ENCODE data around the gene ERFL.
"Not testable (repeated sequence)": the region's sequence is repeated elsewhere in the genome, so short reads cannot be mapped to it uniquely, and the experiment has no call there.

ERFL gene

GRCh38 chr19:41875973-41876372 lies 52.3 kb downstream of the ERFL start:
- H3K27ac ChIP-seq (ENCODE audit: low read length); DNase-seq (ENCODE audit: low read depth, low spot score); H3K27me3 ChIP-seq (ENCODE audit: control insufficient read depth, insufficient read depth, low read length); H3K4me1 ChIP-seq (ENCODE audit: control insufficient read depth, insufficient read depth, low read length); H3K4me3 ChIP-seq (ENCODE audit: low read length); H3K36me3 ChIP-seq (ENCODE audit: control insufficient read depth, insufficient read depth, low read length); H3K9me3 ChIP-seq (ENCODE audit: control insufficient read depth, insufficient read depth, low read length): not testable (repeated sequence)
- WGBS (ENCODE audit: insufficient coverage, insufficient read length): no CpG with 5 or more reads among the region's 3 CpGs

- no peaks in the 10 kb centered on the region for H3K27me3 ChIP-seq (ENCODE audit: control insufficient read depth, insufficient read depth, low read length)
- H3K4me3 ChIP-seq (ENCODE audit: low read length): no peak overlapping the region
- WGBS (ENCODE audit: insufficient coverage, insufficient read length): no CpG with 5 or more reads among the region's 18 CpGs
- no peak overlapping the region for H3K27ac ChIP-seq (ENCODE audit: low read length)
- H3K9me3 ChIP-seq (ENCODE audit: control insufficient read depth, insufficient read depth, low read length): no peaks in the 10 kb centered on the region
- no peaks in the 10 kb centered on the region for H3K4me1 ChIP-seq (ENCODE audit: control insufficient read depth, insufficient read depth, low read length)
- peaks cover 28% of the 10 kb centered on the region for H3K36me3 ChIP-seq (ENCODE audit: control insufficient read depth, insufficient read depth, low read length)
- peak; percentile 63 for DNase-seq (ENCODE audit: low read depth, low spot score)
These were observed 55.2 kb downstream of the ERFL start for GRCh38 chr19:41872775-41873647.

- Histone ChIP-seq H3K36me3 (ENCODE audit: control insufficient read depth, insufficient read depth, low read length) (peaks cover 33% of the 10 kb centered on the region), H3K27me3 (ENCODE audit: control insufficient read depth, insufficient read depth, low read length) (no peaks in the 10 kb centered on the region), H3K27ac (ENCODE audit: low read length) (no peak overlapping the region), H3K4me1 (ENCODE audit: control insufficient read depth, insufficient read depth, low read length) (no peaks in the 10 kb centered on the region), H3K4me3 (ENCODE audit: low read length) (no peak overlapping the region), H3K9me3 (ENCODE audit: control insufficient read depth, insufficient read depth, low read length) (no peaks in the 10 kb centered on the region)
- DNase-seq (ENCODE audit: low read depth, low spot score): no peak
- WGBS (ENCODE audit: insufficient coverage, insufficient read length): no CpG with 5 or more reads among the region's 12 CpGs
These were observed 55.9 kb downstream of the ERFL start for GRCh38 chr19:41872384-41872774.

- no peaks in the 10 kb centered on the region for H3K27me3 ChIP-seq (ENCODE audit: control insufficient read depth, insufficient read depth, low read length)
- H3K36me3 ChIP-seq (ENCODE audit: control insufficient read depth, insufficient read depth, low read length): peaks cover 33% of the 10 kb centered on the region
- H3K4me3 ChIP-seq (ENCODE audit: low read length): no peak overlapping the region
- DNase-seq (ENCODE audit: low read depth, low spot score): no peak
- no peaks in the 10 kb centered on the region for H3K4me1 ChIP-seq (ENCODE audit: control insufficient read depth, insufficient read depth, low read length)
- no peaks in the 10 kb centered on the region for H3K9me3 ChIP-seq (ENCODE audit: control insufficient read depth, insufficient read depth, low read length)
- WGBS (ENCODE audit: insufficient coverage, insufficient read length): no CpG with 5 or more reads among the region's 16 CpGs
- no peak overlapping the region for H3K27ac ChIP-seq (ENCODE audit: low read length)
These were observed 56.5 kb downstream of the ERFL start for GRCh38 chr19:41871573-41872383.

- WGBS (ENCODE audit: insufficient coverage, insufficient read length): no CpG with 5 or more reads among the region's 3 CpGs
- H3K36me3 ChIP-seq (ENCODE audit: control insufficient read depth, insufficient read depth, low read length): peaks cover 38% of the 10 kb centered on the region
- no peaks in the 10 kb centered on the region for H3K27me3 ChIP-seq (ENCODE audit: control insufficient read depth, insufficient read depth, low read length)
- no peaks in the 10 kb centered on the region for H3K9me3 ChIP-seq (ENCODE audit: control insufficient read depth, insufficient read depth, low read length)
- no peak overlapping the region for H3K4me3 ChIP-seq (ENCODE audit: low read length)
- no peaks in the 10 kb centered on the region for H3K4me1 ChIP-seq (ENCODE audit: control insufficient read depth, insufficient read depth, low read length)
- no peak overlapping the region for H3K27ac ChIP-seq (ENCODE audit: low read length)
- DNase-seq (ENCODE audit: low read depth, low spot score): no peak
These were observed 57.8 kb downstream of the ERFL start for GRCh38 chr19:41870401-41870873.

GRCh38 chr19:41869374-41869955 lies 58.8 kb downstream of the ERFL start:
- Histone ChIP-seq H3K27me3 (ENCODE audit: control insufficient read depth, insufficient read depth, low read length) (no peaks in the 10 kb centered on the region), H3K36me3 (ENCODE audit: control insufficient read depth, insufficient read depth, low read length) (peaks cover 44% of the 10 kb centered on the region), H3K9me3 (ENCODE audit: control insufficient read depth, insufficient read depth, low read length) (no peaks in the 10 kb centered on the region), H3K27ac (ENCODE audit: low read length) (no peak overlapping the region), H3K4me1 (ENCODE audit: control insufficient read depth, insufficient read depth, low read length) (no peaks in the 10 kb centered on the region), H3K4me3 (ENCODE audit: low read length) (no peak overlapping the region)
- WGBS (ENCODE audit: insufficient coverage, insufficient read length): no CpG with 5 or more reads among the region's 13 CpGs
- DNase-seq (ENCODE audit: low read depth, low spot score): no peak

- H3K4me3 ChIP-seq (ENCODE audit: low read length): no peak overlapping the region
- no peaks in the 10 kb centered on the region for H3K9me3 ChIP-seq (ENCODE audit: control insufficient read depth, insufficient read depth, low read length)
- peaks cover 49% of the 10 kb centered on the region for H3K36me3 ChIP-seq (ENCODE audit: control insufficient read depth, insufficient read depth, low read length)
- H3K27me3 ChIP-seq (ENCODE audit: control insufficient read depth, insufficient read depth, low read length): no peaks in the 10 kb centered on the region
- no peak for DNase-seq (ENCODE audit: low read depth, low spot score)
- WGBS (ENCODE audit: insufficient coverage, insufficient read length): no CpG with 5 or more reads among the region's 12 CpGs
- no peak overlapping the region for H3K27ac ChIP-seq (ENCODE audit: low read length)
- H3K4me1 ChIP-seq (ENCODE audit: control insufficient read depth, insufficient read depth, low read length): no peaks in the 10 kb centered on the region
These were observed 59.3 kb downstream of the ERFL start for GRCh38 chr19:41868989-41869300.

GRCh38 chr19:41868120-41868988 lies 59.9 kb downstream of the ERFL start:
- H3K4me1 ChIP-seq (ENCODE audit: control insufficient read depth, insufficient read depth, low read length): no peaks in the 10 kb centered on the region

GRCh38 chr19:41866284-41866683 lies 62.0 kb downstream of the ERFL start:
- H3K4me3 ChIP-seq (ENCODE audit: low read length): no peak overlapping the region
- DNase-seq (ENCODE audit: low read depth, low spot score): no peak
- no peak overlapping the region for H3K27ac ChIP-seq (ENCODE audit: low read length)
- H3K27me3 ChIP-seq (ENCODE audit: control insufficient read depth, insufficient read depth, low read length): no peaks in the 10 kb centered on the region
- H3K9me3 ChIP-seq (ENCODE audit: control insufficient read depth, insufficient read depth, low read length): no peaks in the 10 kb centered on the region
- WGBS (ENCODE audit: insufficient coverage, insufficient read length): no CpG with 5 or more reads among the region's 3 CpGs
- H3K36me3 ChIP-seq (ENCODE audit: control insufficient read depth, insufficient read depth, low read length): peaks cover 64% of the 10 kb centered on the region
- peaks cover 1% of the 10 kb centered on the region; the same call in 1 of the 2 replicates for H3K4me1 ChIP-seq (ENCODE audit: control insufficient read depth, insufficient read depth, low read length)

More at GRCh38 chr19:41868120-41868988, 59.9 kb downstream of the ERFL start:
- H3K4me3 ChIP-seq (ENCODE audit: low read length): no peak overlapping the region
- H3K27ac ChIP-seq (ENCODE audit: low read length): no peak overlapping the region
- H3K27me3 ChIP-seq (ENCODE audit: control insufficient read depth, insufficient read depth, low read length): no peaks in the 10 kb centered on the region
- DNase-seq (ENCODE audit: low read depth, low spot score): no peak
- H3K36me3 ChIP-seq (ENCODE audit: control insufficient read depth, insufficient read depth, low read length): peaks cover 53% of the 10 kb centered on the region
- no peaks in the 10 kb centered on the region for H3K9me3 ChIP-seq (ENCODE audit: control insufficient read depth, insufficient read depth, low read length)
- no CpG with 5 or more reads among the region's 10 CpGs for WGBS (ENCODE audit: insufficient coverage, insufficient read length)

- Histone ChIP-seq H3K36me3 (ENCODE audit: control insufficient read depth, insufficient read depth, low read length) (peaks cover 59% of the 10 kb centered on the region), H3K9me3 (ENCODE audit: control insufficient read depth, insufficient read depth, low read length) (no peaks in the 10 kb centered on the region), H3K27me3 (ENCODE audit: control insufficient read depth, insufficient read depth, low read length) (no peaks in the 10 kb centered on the region), H3K4me1 (ENCODE audit: control insufficient read depth, insufficient read depth, low read length) (peaks cover 2% of the 10 kb centered on the region; the same call in 1 of the 2 replicates), H3K4me3 (ENCODE audit: low read length) (no peak overlapping the region), H3K27ac (ENCODE audit: low read length) (no peak overlapping the region)
- DNase-seq (ENCODE audit: low read depth, low spot score): no peak
- no CpG with 5 or more reads among the region's 5 CpGs for WGBS (ENCODE audit: insufficient coverage, insufficient read length)
These were observed 63.9 kb downstream of the ERFL start for GRCh38 chr19:41864374-41864773.
